Mesenchymal stem cell (in vitro differentiated cells and primary cell): ENCODE data around the gene TRIM2.

Experiments used
- DNase-seq: peaks from one replicate; pipeline ENCODE4 v3.0.0-alpha.2; 2013
- H2AFZ ChIP-seq: one replicate; pipeline ENCODE4 v1.6.1; 2013; ENCODE audit warnings: low read depth, mild to moderate bottlenecking, control low read depth, inconsistent platforms, low read length, moderate library complexity
- H2AK5ac ChIP-seq: 2 replicates; pipeline ENCODE4 v1.6.1; 2013; ENCODE audit warnings: low read length, moderate library complexity, mild to moderate bottlenecking, inconsistent platforms; ENCODE audit not compliant: severe bottlenecking
- H2BK120ac ChIP-seq: one replicate; pipeline ENCODE4 v1.6.1; 2013; ENCODE audit warnings: low read depth, mild to moderate bottlenecking, inconsistent platforms, low read length, moderate library complexity
- H2BK12ac ChIP-seq, 2 experiments: one replicate each; pipeline ENCODE4 v1.6.1; 2013; ENCODE audit warnings: inconsistent platforms in 2 of 2, low read length in 2 of 2, mild to moderate bottlenecking in 2 of 2, moderate library complexity in 2 of 2, control low read depth in 1 of 2
- H2BK15ac ChIP-seq: one replicate; pipeline ENCODE4 v1.6.1; 2013; ENCODE audit warnings: mild to moderate bottlenecking, low read depth, inconsistent platforms; ENCODE audit not compliant: poor library complexity, severe bottlenecking
- H2BK5ac ChIP-seq: 2 replicates; pipeline ENCODE4 v1.6.1; 2013; ENCODE audit warnings: low read depth, mild to moderate bottlenecking, low read length, control low read depth, inconsistent platforms; ENCODE audit not compliant: poor library complexity, severe bottlenecking
- H3K14ac ChIP-seq, 2 experiments: one replicate each; pipeline ENCODE4 v1.6.1; 2013; ENCODE audit warnings: inconsistent platforms in 2 of 2, low read length in 2 of 2, control low read depth in 1 of 2, mild to moderate bottlenecking in 1 of 2, moderate library complexity in 1 of 2
- H3K18ac ChIP-seq, 2 experiments: one replicate each; pipeline ENCODE4 v1.6.1; 2013; ENCODE audit warnings: inconsistent platforms in 2 of 2, low read length in 2 of 2, control low read depth in 1 of 2, low read depth in 1 of 2, mild to moderate bottlenecking in 1 of 2
- H3K23ac ChIP-seq, 2 experiments: one replicate each; pipeline ENCODE4 v1.6.1; 2013; ENCODE audit warnings: inconsistent platforms in 2 of 2, low read length in 2 of 2, mild to moderate bottlenecking in 2 of 2, moderate library complexity in 2 of 2, control low read depth in 1 of 2
- H3K27ac ChIP-seq: 2 replicates; pipeline ENCODE4 v1.5.1; 2013; ENCODE audit warnings: mild to moderate bottlenecking, moderate library complexity, low read length, control low read depth, inconsistent platforms; ENCODE audit not compliant: poor library complexity, severe bottlenecking
- H3K27me3 ChIP-seq, 2 experiments: 2 replicates each; pipeline versions ENCODE4 v1.6.1 to v1.7.0; 2013; ENCODE audit warnings: low read length in 2 of 2, mild to moderate bottlenecking in 2 of 2, moderate library complexity in 2 of 2, control low read depth in 1 of 2, inconsistent platforms in 1 of 2; ENCODE audit not compliant: control insufficient read depth in 1 of 2, insufficient read depth in 1 of 2
- H3K36me3 ChIP-seq, 2 experiments: 2 replicates each; pipeline versions ENCODE4 v1.6.1 to v1.7.0; 2013; ENCODE audit warnings: low read length in 2 of 2, control low read depth in 1 of 2, inconsistent platforms in 1 of 2, low read depth in 1 of 2, mild to moderate bottlenecking in 1 of 2; ENCODE audit not compliant: insufficient read depth in 2 of 2, control insufficient read depth in 1 of 2
- H3K4ac ChIP-seq, 2 experiments: one replicate each; pipeline ENCODE4 v1.6.1; 2013; ENCODE audit warnings: inconsistent platforms in 2 of 2, low read length in 2 of 2, mild to moderate bottlenecking in 2 of 2, moderate library complexity in 2 of 2, control low read depth in 1 of 2, low read depth in 1 of 2
- H3K4me1 ChIP-seq: 2 replicates; pipeline ENCODE4 v1.6.1; 2013; ENCODE audit warnings: low read depth, low read length, control low read depth; ENCODE audit not compliant: control insufficient read depth, insufficient read depth
- H3K4me2 ChIP-seq: 2 replicates; pipeline ENCODE4 v1.6.1; 2013; ENCODE audit warnings: low read length, mild to moderate bottlenecking, inconsistent platforms; ENCODE audit not compliant: poor library complexity, severe bottlenecking
- H3K4me3 ChIP-seq, 2 experiments: 2 replicates each; pipeline versions ENCODE4 v1.5.1 to v1.7.0; 2013; ENCODE audit warnings: low read length in 2 of 2, mild to moderate bottlenecking in 2 of 2, control low read depth in 1 of 2, low read depth in 1 of 2; ENCODE audit not compliant: insufficient read depth in 1 of 2
- H3K79me1 ChIP-seq: replicated peaks from 2 replicates; pipeline ENCODE4 v1.6.1; 2013; ENCODE audit warnings: mild to moderate bottlenecking, control low read depth, low read length, inconsistent platforms; ENCODE audit not compliant: poor library complexity, severe bottlenecking
- H3K9ac ChIP-seq: 2 replicates; pipeline ENCODE4 v1.7.0; 2013; ENCODE audit warnings: mild to moderate bottlenecking, low read length, moderate library complexity
- H3K9me3 ChIP-seq: 2 replicates; pipeline ENCODE4 v1.7.0; 2013; ENCODE audit warnings: mild to moderate bottlenecking, low read length; ENCODE audit not compliant: control insufficient read depth
- H4K8ac ChIP-seq: one replicate; pipeline ENCODE4 v1.6.1; 2013; ENCODE audit warnings: inconsistent platforms, mild to moderate bottlenecking, low read length, moderate library complexity
- H4K91ac ChIP-seq: one replicate; pipeline ENCODE4 v1.6.1; 2013; ENCODE audit warnings: mild to moderate bottlenecking, low read length, inconsistent platforms
- WGBS: methylation state at CpG from one replicate; pipeline ENCODE4 v1.1.7; 2013; ENCODE audit warnings: mixed read lengths; 5-methylcytosine and 5-hydroxymethylcytosine counted together

TRIM2 gene

GRCh38 chr4:153348006-153348405 lies 143.8 kb downstream of the TRIM2 start:
- no peak overlapping the region for H3K4me2 ChIP-seq
- no peaks in the 10 kb centered on the region for H3K27me3 ChIP-seq
- no peak overlapping the region for H2AFZ ChIP-seq
- H3K27ac ChIP-seq = no peak overlapping the region
- no peak overlapping the region for H3K4me3 ChIP-seq
- no peak overlapping the region for H3K9ac ChIP-seq
- peak overlapping the region in 1 of 2 experiments; percentile 72 for H3K23ac ChIP-seq
- H2AK5ac ChIP-seq = no peak overlapping the region
- H2BK12ac ChIP-seq = no peak overlapping the region
- no peak overlapping the region for H2BK15ac ChIP-seq
- H4K8ac ChIP-seq = peak overlapping the region; percentile 20
- H3K4me1 ChIP-seq = peaks cover 4% of the 10 kb centered on the region
- no peak overlapping the region for H4K91ac ChIP-seq
- H3K4ac ChIP-seq = no peak overlapping the region
- peaks cover 18% of the 10 kb centered on the region for H3K79me1 ChIP-seq
- H3K36me3 ChIP-seq = no peaks in the 10 kb centered on the region
- H2BK120ac ChIP-seq = no peak overlapping the region
- H2BK5ac ChIP-seq = no peak overlapping the region
- peak; percentile 45 for DNase-seq
- H3K18ac ChIP-seq = no peak overlapping the region
- peak overlapping the region in 1 of 2 experiments; percentile 15 for H3K14ac ChIP-seq
- WGBS = 71% methylated on average over 4 of the region's 4 CpGs
- H3K9me3 ChIP-seq = no peaks in the 10 kb centered on the region

- H3K4ac ChIP-seq = no peak overlapping the region
- H2AFZ ChIP-seq = no peak overlapping the region
- no peaks in the 10 kb centered on the region for H3K9me3 ChIP-seq
- no peak overlapping the region for H3K14ac ChIP-seq
- H3K23ac ChIP-seq = no peak overlapping the region
- H3K4me3 ChIP-seq = no peak overlapping the region
- H2BK5ac ChIP-seq = no peak overlapping the region
- no peaks in the 10 kb centered on the region for H3K27me3 ChIP-seq
- no peaks in the 10 kb centered on the region for H3K36me3 ChIP-seq
- no peak overlapping the region for H4K8ac ChIP-seq
- no peak overlapping the region for H2AK5ac ChIP-seq
- H3K9ac ChIP-seq = no peak overlapping the region
- no peak overlapping the region for H3K18ac ChIP-seq
- H3K27ac ChIP-seq = no peak overlapping the region
- no peak overlapping the region for H2BK15ac ChIP-seq
- H2BK12ac ChIP-seq = no peak overlapping the region
- peaks cover 18% of the 10 kb centered on the region for H3K79me1 ChIP-seq
- DNase-seq = no peak
- no peak overlapping the region for H3K4me2 ChIP-seq
- WGBS = 96% methylated on average over 1 of the region's 1 CpG
- H4K91ac ChIP-seq = no peak overlapping the region
- H2BK120ac ChIP-seq = no peak overlapping the region
- peaks cover 4% of the 10 kb centered on the region for H3K4me1 ChIP-seq
Observed at GRCh38 chr4:153349206-153349805, 145.1 kb downstream of the TRIM2 start.

- Histone ChIP-seq H2BK5ac (no peak overlapping the region), H2BK15ac (no peak overlapping the region), H3K9ac (no peak overlapping the region), H3K18ac (no peak overlapping the region), H3K79me1 (no peaks in the 10 kb centered on the region), H3K14ac (no peak overlapping the region), H2AFZ (no peak overlapping the region), H2BK120ac (no peak overlapping the region), H3K4me1 (peaks cover 2% of the 10 kb centered on the region), H3K23ac (no peak overlapping the region), H4K8ac (no peak overlapping the region), H2BK12ac (no peak overlapping the region), H3K9me3 (no peaks in the 10 kb centered on the region), H3K4me3 (no peak overlapping the region), H4K91ac (no peak overlapping the region), H3K36me3 (no peaks in the 10 kb centered on the region), H3K4ac (no peak overlapping the region), H3K27me3 (no peaks in the 10 kb centered on the region), H3K4me2 (no peak overlapping the region), H2AK5ac (no peak overlapping the region), H3K27ac (no peak overlapping the region)
- DNase-seq = no peak
- whole genome bisulfite sequencing = 97% methylated on average over 3 of the region's 3 CpGs
Observed at GRCh38 chr4:153362184-153362583, 157.9 kb downstream of the TRIM2 start.

DNA sequence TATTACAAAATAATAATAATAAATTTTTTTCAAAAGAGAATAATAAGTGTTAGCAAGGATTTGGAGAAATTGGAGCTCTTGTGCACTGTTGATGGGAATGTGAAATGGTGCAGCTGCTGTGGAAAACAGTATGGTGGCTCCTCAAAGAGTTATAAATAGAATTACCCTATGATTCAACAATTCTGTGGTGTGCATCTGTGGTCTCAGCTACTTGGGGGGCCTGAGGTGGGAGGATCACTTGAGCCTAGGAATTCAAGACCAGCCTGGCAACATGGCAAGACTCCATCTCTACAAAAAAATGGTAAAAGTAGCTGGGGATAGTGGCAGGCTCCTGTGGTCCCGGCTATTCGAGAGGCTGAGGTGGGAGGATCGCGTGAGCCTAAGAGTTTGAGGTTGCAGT lies 159.8 kb downstream of the TRIM2 start:
- Histone ChIP-seq H3K9me3 (no peaks in the 10 kb centered on the region), H4K8ac (no peak overlapping the region), H3K36me3 (no peaks in the 10 kb centered on the region), H3K27me3 (no peaks in the 10 kb centered on the region), H3K23ac (no peak overlapping the region), H2AK5ac (no peak overlapping the region), H3K4me2 (no peak overlapping the region), H3K4me3 (no peak overlapping the region), H2AFZ (no peak overlapping the region), H3K4me1 (peaks cover 2% of the 10 kb centered on the region), H4K91ac (no peak overlapping the region), H2BK12ac (no peak overlapping the region), H3K4ac (no peak overlapping the region), H2BK5ac (no peak overlapping the region), H3K79me1 (no peaks in the 10 kb centered on the region), H3K18ac (no peak overlapping the region), H3K14ac (no peak overlapping the region), H2BK15ac (no peak overlapping the region), H2BK120ac (no peak overlapping the region), H3K27ac (no peak overlapping the region), H3K9ac (no peak overlapping the region)
- WGBS = 97% methylated on average over 4 of the region's 4 CpGs
- DNase-seq = no peak
